ENCODE results near the gene SIPA1. TPM values are rescaled to one million over a fixed set of nuclear protein-coding genes. Genes with fewer than 3 reads are reported as not detected.

The SIPA1 gene, protein sequence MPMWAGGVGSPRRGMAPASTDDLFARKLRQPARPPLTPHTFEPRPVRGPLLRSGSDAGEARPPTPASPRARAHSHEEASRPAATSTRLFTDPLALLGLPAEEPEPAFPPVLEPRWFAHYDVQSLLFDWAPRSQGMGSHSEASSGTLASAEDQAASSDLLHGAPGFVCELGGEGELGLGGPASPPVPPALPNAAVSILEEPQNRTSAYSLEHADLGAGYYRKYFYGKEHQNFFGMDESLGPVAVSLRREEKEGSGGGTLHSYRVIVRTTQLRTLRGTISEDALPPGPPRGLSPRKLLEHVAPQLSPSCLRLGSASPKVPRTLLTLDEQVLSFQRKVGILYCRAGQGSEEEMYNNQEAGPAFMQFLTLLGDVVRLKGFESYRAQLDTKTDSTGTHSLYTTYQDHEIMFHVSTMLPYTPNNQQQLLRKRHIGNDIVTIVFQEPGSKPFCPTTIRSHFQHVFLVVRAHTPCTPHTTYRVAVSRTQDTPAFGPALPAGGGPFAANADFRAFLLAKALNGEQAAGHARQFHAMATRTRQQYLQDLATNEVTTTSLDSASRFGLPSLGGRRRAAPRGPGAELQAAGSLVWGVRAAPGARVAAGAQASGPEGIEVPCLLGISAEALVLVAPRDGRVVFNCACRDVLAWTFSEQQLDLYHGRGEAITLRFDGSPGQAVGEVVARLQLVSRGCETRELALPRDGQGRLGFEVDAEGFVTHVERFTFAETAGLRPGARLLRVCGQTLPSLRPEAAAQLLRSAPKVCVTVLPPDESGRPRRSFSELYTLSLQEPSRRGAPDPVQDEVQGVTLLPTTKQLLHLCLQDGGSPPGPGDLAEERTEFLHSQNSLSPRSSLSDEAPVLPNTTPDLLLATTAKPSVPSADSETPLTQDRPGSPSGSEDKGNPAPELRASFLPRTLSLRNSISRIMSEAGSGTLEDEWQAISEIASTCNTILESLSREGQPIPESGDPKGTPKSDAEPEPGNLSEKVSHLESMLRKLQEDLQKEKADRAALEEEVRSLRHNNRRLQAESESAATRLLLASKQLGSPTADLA
- 40.3 TPM for total RNA-seq

DNA sequence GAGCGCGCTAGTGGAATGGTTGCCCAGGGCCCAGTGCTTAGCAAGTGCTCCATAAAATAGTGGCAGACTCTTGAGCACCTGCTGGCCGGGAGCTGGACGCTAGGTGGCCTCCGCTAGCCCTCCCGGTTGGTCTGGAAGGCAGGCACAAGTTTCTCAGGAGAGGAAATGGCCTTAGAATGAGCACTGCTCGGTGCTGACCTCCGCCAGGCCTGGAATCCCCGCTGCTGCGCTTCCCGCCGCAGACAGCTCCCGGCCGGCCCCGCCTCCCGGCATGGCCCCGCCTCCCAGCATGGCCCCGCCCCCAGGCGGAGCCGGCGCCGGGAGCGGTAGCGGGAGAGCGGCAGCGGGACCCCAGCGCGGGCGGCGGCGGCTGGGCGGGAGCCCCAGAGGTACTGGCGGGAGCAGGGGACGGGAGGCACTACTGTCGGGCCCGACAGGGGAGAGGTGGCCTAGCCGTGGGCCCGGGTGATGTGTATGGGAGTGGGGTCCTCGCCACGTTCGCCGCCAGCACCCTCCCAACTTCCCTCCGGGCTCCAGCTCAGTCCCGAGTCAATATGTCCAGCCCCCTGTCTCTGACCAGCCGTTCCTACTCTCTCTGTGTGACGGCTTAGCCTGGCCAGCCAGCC is at the start of gene SIPA1:
SIPA1 (plus strand) TSS at position 308 of the 626 bp plus-strand sequence. CDS start 2,821 bp downstream, outside the sequence.
- no peak for DNase-seq (ENCODE audit: low spot score)

- DNase-seq (ENCODE audit: low spot score): no peak
These were observed 49.5 kb upstream of the SIPA1 start for GRCh38 chr11:65588199-65589054.

- no peak for DNase-seq (ENCODE audit: low spot score)
These were observed 48.3 kb upstream of the SIPA1 start for GRCh38 chr11:65589444-65590239.

DNA sequence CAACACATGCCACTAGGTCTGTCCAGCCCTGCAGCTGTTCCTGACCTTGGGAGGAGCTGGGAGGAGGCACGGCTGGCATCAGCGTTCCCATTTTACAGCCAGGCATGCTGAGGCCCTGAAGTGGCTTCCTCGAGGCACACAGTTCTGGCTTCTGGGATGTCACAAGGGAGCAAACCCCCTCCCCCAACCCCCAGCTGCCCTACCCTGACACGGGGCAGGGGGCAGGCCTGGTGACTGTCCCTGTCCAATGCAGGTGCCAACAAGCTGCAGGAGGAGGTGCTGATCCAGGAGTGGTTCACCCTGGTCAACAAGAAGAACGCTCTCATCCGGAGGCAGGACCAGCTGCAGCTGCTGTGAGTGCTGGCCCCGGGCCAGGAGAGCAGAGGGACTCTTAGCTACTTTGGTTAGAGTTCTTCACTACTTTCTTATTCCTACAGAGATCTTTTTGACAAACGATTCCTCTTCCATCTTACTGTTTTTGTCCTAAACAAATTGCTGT is 47.6 kb upstream of the SIPA1 start:
- no peak for DNase-seq (ENCODE audit: low spot score)

- no peak for DNase-seq (ENCODE audit: low spot score)
These were observed 45.7 kb upstream of the SIPA1 start for GRCh38 chr11:65591939-65592857.

DNA sequence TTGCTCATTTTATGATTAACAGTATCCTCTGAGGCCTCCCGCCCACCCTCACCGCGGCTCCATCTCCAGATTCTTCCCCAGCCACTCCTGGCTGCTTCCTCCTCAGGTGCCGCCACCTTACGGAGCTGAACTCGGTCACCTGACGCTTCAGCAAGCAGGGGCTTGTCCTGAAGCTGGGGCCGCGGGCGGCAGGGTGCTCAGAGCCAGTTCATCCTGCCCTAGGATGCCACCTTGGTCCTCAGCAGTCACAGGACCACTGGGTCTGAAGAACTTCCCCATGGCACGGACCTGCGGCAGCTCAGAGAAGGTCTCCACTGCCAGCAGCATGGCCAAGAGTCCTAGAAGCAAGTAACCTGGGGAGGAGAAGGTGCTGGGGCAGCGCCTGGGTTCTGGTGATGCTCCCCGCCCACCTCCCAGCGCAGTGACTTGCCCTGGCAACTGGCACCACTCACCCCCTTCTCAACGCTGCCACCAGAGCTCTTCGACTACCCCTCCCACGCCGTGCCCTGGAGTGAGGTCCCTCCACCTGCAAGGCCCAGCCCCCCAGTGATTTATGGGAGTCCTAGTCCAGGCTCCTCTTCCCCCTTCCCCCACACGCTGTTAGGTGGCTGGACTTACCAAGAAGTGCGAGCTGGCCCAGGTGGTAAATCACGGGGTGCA is 44.9 kb upstream of the SIPA1 start:
- DNase-seq (ENCODE audit: low spot score): peak; percentile 77

DNA sequence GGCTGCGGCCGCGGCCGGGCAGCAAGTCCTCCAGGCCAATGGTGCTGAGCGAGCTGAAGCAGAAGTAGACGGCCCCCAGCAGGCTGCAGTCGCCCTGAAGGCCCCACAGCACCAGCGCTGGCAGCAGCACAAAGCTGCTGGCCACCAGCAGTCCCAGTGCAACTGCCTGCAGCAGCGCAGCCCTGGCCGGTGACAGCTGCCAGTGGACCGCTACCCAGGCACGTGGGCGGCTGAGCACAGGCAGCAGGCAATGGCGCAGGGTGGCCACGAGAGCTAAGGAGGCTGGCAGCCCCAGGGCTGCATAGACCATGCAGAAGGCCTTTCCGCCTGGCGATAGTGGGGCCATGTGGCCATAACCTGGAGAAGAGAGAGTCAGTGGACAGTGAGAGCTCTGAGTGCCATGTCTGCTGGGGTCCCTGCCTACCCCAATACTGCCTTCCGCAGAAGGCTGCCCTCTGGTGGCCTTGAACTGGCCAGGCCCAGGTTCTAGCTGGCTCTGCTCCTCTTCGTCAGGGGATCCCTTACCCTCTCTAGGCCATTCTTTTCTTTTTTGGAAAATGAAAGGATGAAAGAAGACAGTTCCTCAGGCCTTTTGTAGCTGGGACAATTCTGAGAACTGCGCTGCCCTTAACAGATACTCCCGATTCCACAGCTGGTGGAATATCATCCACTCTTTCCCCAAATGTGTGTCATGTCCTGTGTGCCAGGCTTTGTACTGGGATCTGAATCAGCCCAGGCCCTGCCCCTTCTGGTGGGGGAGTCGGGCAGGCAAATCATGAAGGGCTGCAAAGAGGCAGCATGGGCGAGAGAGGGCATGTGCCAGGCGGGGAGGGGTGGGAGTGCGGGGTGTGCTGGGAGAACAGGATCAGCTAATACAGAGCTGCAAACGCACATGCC is 44.1 kb upstream of the SIPA1 start:
- no peak for DNase-seq (ENCODE audit: low spot score)

GRCh38 chr11:65595131-65595530 is 42.8 kb upstream of the SIPA1 start:
- DNase-seq (ENCODE audit: low spot score): no peak

DNA sequence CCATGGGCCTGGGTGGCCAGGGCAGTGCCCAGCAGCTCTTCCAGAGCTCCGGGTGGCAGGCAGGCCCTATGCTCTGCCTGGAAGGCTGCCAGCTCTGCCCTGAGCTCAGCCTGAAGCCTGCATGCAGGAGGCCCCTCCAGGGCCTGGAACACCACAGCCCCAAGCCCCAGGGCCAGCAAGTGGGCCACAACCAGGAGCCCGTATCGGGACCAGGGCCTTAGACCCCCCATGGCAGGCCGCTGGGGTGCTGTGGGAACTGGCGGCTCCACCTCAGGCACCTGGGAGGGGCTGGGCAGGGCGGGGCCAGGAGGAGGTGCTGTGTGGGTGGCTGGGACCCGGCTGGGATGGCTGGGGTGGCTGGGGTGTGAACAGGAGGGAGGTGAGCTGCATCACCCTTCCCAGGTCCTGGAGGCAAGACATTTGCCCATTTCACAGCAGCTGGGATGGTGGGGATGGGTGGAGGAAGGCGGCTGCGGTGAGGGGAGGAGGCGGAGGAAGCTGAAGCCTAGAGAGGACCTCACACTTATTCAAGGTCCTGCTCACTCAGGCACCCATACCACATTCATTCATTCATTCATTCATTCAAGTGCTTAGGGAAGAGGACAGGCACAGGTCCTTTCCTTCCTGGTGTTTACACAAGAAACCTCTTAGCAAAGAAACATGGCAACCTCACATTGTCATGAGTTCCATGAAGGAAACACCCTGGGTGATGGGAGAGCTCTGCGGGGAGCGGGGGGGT is 42.2 kb upstream of the SIPA1 start, which contains the start of gene KCNK7:
KCNK7 (minus strand) TSS at position 258 of the 739 bp plus-strand sequence; CDS start at position 230, 28 bp downstream.
- DNase-seq (ENCODE audit: low spot score): no peak

DNA sequence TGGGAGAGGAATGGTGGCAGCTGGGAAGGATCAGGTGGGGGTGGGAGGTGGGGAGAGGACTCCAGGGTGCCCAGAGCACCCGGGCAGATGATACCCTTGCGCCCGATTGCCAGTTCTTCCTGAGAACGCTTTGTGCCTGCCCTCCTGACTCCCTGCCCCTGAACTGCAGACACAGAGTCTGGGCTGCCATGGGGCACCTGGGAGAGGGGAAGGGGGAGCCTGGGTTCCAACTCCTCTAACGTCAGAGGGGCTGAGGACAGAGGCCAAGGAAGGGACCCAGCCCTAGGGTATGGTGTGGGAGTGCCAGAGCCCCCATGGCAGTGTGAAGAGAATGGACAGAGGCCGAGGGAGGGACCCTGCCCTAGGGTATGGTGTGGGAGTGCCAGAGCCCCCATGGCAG is 41.4 kb upstream of the SIPA1 start:
- no peak for DNase-seq (ENCODE audit: low spot score)

- no peak for DNase-seq (ENCODE audit: low spot score)
These were observed 39.6 kb upstream of the SIPA1 start for GRCh38 chr11:65598258-65598699.

DNA sequence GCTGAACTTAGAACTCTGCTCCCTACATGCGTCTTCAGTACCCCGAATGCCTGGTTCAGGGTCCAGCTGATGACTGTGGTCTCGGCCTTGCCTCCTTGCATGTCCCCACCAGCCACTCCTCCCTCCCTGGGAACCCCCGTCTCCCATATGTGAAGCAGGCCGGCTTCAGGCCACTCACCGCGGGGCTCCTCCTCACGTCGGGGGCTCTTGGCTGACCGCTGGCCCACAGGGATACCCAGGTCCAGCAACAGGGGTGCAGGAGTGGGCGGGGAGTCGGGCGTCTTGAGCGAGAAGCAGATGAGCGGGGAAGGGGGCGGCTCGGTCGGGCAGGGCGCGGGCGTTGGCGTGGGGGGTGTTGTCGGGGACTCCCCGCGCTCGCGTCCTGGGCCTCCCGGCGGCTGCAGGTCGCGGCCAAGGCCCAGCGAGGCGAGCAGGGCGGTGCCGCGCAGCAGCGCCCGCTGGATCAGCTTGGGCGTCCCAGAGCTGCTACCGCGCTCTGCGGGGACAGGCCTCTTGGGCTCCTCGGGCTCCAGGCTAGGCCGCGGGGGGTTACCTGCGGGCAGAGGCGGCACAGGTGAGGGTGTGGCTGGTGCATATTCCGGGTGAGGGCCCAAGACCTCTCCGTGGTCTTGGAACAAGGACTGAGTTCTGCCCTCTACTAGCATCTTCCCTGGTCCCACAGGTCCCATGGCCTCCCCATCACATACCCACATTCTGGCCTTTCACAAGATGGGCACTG is 38.5 kb upstream of the SIPA1 start:
- DNase-seq (ENCODE audit: low spot score): no peak

DNA sequence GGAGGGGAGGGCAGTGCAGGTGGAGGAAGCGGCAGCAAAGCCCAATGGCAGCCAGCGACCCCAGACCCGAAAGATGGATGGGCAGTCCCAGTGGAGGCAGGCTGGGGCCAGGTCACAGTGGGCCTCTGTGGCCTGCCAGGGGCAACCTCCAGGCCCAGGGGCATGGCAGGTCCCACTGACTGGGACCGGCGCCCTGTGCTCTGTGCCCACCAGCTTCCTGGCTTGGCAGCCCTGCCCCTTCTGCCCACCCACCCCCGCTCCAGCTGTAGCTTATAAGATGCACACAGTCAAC is 38.0 kb upstream of the SIPA1 start:
- DNase-seq (ENCODE audit: low spot score): no peak

GRCh38 chr11:65604258-65604657 is 33.6 kb upstream of the SIPA1 start:
- DNase-seq (ENCODE audit: low spot score): no peak

- peak; percentile 94 for DNase-seq (ENCODE audit: low spot score)
These were observed 30.9 kb upstream of the SIPA1 start for GRCh38 chr11:65606876-65607613.
